HG03439 (cell line): ENCODE measurements around the gene LCNL1.
"Not testable (repeated sequence)": the region's sequence is repeated elsewhere in the genome, so short reads cannot be mapped to it uniquely, and the experiment has no call there.

Experiments used
- ATAC-seq: cut with Tn5 transposase; IDR thresholded peaks from one replicate; pipeline ENCODE4 v1.9.1; 2021; ENCODE audit warnings: mild to moderate bottlenecking, moderate library complexity; ENCODE audit not compliant: unreplicated experiment

The LCNL1 gene

GRCh38 chr9:137021979-137022661 lies 39.3 kb downstream of the LCNL1 start:
- ATAC-seq = no peak

GRCh38 chr9:137022662-137023008 lies 39.8 kb downstream of the LCNL1 start:
- ATAC-seq = no peak

- ATAC-seq = no peak
Measured at GRCh38 chr9:137023157-137023556, 40.4 kb downstream of the LCNL1 start.

GRCh38 chr9:137023583-137023991 lies 40.8 kb downstream of the LCNL1 start:
- no peak for ATAC-seq

GRCh38 chr9:137025517-137025966 lies 42.7 kb downstream of the LCNL1 start:
- ATAC-seq = no peak

- no peak for ATAC-seq
Measured at GRCh38 chr9:137026384-137026783, 43.6 kb downstream of the LCNL1 start.

- ATAC-seq = no peak
Measured at GRCh38 chr9:137026828-137027227, 44.0 kb downstream of the LCNL1 start.

GRCh38 chr9:137027369-137028262 lies 44.8 kb downstream of the LCNL1 start, which contains the start of gene ABCA2:
TSS of gene ABCA2 (minus strand) at chr9:137028237. CDS start at chr9:137028140, 97 bp downstream.
- no peak for ATAC-seq

GRCh38 chr9:137028263-137029057 lies 45.7 kb downstream of the LCNL1 start:
- peak; percentile 33 for ATAC-seq

GRCh38 chr9:137029058-137029936 lies 46.5 kb downstream of the LCNL1 start:
- no peak for ATAC-seq

- ATAC-seq = no peak
Measured at GRCh38 chr9:137030006-137030405, 47.2 kb downstream of the LCNL1 start.

- no peak for ATAC-seq
Measured at GRCh38 chr9:137030538-137031527, 48.0 kb downstream of the LCNL1 start.

GRCh38 chr9:137031904-137032640 lies 49.3 kb downstream of the LCNL1 start, which contains the start of gene FUT7:
TSS of gene FUT7 (minus strand) at chr9:137032088. CDS start at chr9:137031991, 97 bp downstream.
- ATAC-seq = no peak

- no peak for ATAC-seq
Measured at GRCh38 chr9:137032858-137033257, 50.1 kb downstream of the LCNL1 start.

- not testable (repeated sequence) for ATAC-seq
Measured at GRCh38 chr9:137033481-137033880, 50.7 kb downstream of the LCNL1 start.

GRCh38 chr9:137034039-137034708 lies 51.4 kb downstream of the LCNL1 start:
- no peak for ATAC-seq

- peak; percentile 48 for ATAC-seq
Measured at GRCh38 chr9:137034709-137035506, 52.1 kb downstream of the LCNL1 start.
